Loucy (cell line): Measurements from ENCODE around the gene EXOC7.

Experiments
- EZH2phosphoT487 ChIP-seq: fragments of 200-600 bp; IDR thresholded peaks from 2 replicates; pipeline ENCODE4 v1.6.1; 2018; ENCODE audit warnings: antibody characterized with exemption, mild to moderate bottlenecking, moderate library complexity, borderline replicate concordance
- TF ChIP-seq, protein P1 (sequence below): fragments of 200-600 bp; sonication (generic); conservative IDR thresholded peaks from 2 replicates; pipeline ENCODE4 v1.5.1; 2014; ENCODE audit warnings: mild to moderate bottlenecking, antibody characterized with exemption, low read length

DNA sequence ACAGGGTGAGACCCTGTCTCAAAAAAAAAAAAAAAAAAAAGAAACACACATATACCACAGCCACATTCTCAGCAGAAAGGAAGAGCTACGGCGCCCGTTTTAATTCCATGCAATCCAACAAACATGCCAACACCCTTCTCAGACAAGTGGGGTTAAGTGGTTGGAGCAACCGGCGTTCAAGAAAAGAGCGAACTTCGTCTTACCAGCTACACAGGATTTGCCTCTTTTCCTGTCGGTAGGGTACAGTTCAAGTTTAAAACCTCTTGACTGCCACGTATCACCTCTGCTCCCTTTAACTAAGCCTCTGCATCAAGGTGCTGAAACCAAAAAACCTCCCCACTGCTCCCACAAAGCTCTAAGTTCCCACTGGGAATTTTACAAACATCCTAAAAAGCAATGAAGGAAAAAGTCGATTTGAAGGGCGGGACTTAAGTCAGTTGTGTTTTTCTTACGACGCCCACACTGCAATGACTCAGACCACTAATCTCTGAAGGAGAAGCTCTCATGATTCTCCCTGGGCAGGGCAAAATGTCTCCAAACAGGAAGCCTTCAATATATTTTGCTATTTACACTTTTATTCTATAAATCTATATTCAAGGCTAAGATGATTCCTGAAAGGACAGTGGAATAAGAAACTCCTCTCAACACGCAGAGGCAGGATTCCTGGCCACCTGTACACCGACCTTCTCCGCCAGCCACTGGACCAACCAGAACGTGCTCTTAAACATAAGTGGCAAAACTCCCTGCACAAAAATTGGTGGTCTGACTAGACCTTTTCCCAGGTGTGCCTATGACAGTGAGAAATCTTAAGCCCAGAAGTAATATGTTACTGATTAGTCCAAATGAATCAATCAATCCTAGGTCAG lies 50.1 kb downstream of the EXOC7 start:
- TF ChIP-seq, protein P1, sequence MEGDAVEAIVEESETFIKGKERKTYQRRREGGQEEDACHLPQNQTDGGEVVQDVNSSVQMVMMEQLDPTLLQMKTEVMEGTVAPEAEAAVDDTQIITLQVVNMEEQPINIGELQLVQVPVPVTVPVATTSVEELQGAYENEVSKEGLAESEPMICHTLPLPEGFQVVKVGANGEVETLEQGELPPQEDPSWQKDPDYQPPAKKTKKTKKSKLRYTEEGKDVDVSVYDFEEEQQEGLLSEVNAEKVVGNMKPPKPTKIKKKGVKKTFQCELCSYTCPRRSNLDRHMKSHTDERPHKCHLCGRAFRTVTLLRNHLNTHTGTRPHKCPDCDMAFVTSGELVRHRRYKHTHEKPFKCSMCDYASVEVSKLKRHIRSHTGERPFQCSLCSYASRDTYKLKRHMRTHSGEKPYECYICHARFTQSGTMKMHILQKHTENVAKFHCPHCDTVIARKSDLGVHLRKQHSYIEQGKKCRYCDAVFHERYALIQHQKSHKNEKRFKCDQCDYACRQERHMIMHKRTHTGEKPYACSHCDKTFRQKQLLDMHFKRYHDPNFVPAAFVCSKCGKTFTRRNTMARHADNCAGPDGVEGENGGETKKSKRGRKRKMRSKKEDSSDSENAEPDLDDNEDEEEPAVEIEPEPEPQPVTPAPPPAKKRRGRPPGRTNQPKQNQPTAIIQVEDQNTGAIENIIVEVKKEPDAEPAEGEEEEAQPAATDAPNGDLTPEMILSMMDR, result no peak
- no peak for TF ChIP-seq EZH2phosphoT487
